Nephron (organoid): ENCODE results near the gene PHF21A.
A peak's percentile ranks its signal among the peaks of the same experiment; 100 is the strongest.

Source experiments
- H3K27ac Mint-ChIP-seq, 3 experiments: 2 replicates each; pipeline ENCODE4 v1.8.0; 2020; ENCODE audit warnings: mixed read lengths in 3 of 3, mild to moderate bottlenecking in 2 of 3, moderate library complexity in 1 of 3
- H3K27me3 Mint-ChIP-seq: 2 replicates; pipeline ENCODE4 v1.8.0; 2021; ENCODE audit warnings: low read depth, mild to moderate bottlenecking, moderate library complexity, mixed read lengths
- H3K36me3 Mint-ChIP-seq: 2 replicates; pipeline ENCODE4 v1.8.0; 2020; ENCODE audit warnings: low read depth, mixed read lengths
- H3K4me1 Mint-ChIP-seq: 2 replicates; pipeline ENCODE4 v1.8.0; 2020; ENCODE audit warnings: mixed read lengths
- H3K4me3 Mint-ChIP-seq, 3 experiments: 2 replicates each; pipeline ENCODE4 v1.8.0; 2020; ENCODE audit warnings: mild to moderate bottlenecking in 3 of 3, mixed read lengths in 3 of 3, moderate library complexity in 2 of 3
- H3K9me3 Mint-ChIP-seq: 2 replicates; pipeline ENCODE4 v1.8.0; 2020; ENCODE audit warnings: mixed read lengths
- TF ChIP-seq, protein P1 (sequence below), 3 experiments: fragments of 200-600 bp; sonication (generic); IDR thresholded peaks; one replicate each; pipeline ENCODE4 v1.5.0; 2021; ENCODE audit warnings: antibody characterized with exemption in 3 of 3; ENCODE audit not compliant: unreplicated experiment in 3 of 3

The PHF21A gene

DNA sequence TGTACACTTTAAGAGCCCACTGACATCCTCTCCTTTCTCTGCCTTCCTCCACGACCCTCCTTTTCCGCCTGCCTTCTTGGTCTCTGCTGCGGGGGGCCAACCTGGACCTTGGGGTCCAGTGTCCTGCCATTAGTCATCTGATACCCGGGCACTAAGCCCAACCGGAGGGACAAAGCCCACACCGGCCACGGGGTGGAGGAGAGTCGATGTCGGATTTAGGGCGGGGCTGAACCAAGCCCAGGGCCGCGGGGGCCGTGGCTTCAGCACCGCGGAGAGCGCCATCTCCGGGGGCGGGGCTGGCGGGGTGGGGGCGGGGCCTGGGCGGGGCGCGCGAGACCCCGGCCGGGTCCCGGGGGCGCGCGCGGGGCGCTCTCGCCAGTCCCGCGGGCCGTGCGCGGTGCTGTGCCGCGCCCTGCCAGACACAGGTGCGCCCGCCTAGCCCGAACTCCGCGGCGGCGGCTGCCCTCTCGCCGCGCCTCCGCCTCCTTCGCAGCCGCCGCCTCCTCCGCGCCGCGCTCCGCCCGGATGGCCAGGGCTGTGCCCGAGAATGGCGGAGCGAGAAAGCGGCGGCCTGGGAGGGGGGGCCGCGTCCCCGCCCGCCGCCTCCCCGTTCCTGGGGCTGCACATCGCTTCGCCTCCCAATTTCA lies 235.9 kb downstream of the PHF21A start, which contains the start of gene MAPK8IP1:
Gene MAPK8IP1 (plus strand): TSS at position 378 of the 647 bp plus-strand sequence. CDS start 170 bp downstream, at position 548.
- H3K4me1 Mint-ChIP-seq, result peaks cover 11% of the 10 kb centered on the region
- H3K27ac Mint-ChIP-seq, result no peak within 1 kb of the TSS
- H3K36me3 Mint-ChIP-seq, result peaks cover 11% of the 10 kb centered on the region
- peak within 1 kb of the TSS; percentile 74 to 77 (median 76) for H3K4me3 Mint-ChIP-seq
- TF ChIP-seq, protein P1, sequence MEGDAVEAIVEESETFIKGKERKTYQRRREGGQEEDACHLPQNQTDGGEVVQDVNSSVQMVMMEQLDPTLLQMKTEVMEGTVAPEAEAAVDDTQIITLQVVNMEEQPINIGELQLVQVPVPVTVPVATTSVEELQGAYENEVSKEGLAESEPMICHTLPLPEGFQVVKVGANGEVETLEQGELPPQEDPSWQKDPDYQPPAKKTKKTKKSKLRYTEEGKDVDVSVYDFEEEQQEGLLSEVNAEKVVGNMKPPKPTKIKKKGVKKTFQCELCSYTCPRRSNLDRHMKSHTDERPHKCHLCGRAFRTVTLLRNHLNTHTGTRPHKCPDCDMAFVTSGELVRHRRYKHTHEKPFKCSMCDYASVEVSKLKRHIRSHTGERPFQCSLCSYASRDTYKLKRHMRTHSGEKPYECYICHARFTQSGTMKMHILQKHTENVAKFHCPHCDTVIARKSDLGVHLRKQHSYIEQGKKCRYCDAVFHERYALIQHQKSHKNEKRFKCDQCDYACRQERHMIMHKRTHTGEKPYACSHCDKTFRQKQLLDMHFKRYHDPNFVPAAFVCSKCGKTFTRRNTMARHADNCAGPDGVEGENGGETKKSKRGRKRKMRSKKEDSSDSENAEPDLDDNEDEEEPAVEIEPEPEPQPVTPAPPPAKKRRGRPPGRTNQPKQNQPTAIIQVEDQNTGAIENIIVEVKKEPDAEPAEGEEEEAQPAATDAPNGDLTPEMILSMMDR (IDR thresholded peaks at IDR 0.05; ENCODE audit: unreplicated experiment in 3 of 3), result no peak
- no peaks in the 10 kb centered on the region for H3K9me3 Mint-ChIP-seq
- peaks cover 33% of the 10 kb centered on the region for H3K27me3 Mint-ChIP-seq

DNA sequence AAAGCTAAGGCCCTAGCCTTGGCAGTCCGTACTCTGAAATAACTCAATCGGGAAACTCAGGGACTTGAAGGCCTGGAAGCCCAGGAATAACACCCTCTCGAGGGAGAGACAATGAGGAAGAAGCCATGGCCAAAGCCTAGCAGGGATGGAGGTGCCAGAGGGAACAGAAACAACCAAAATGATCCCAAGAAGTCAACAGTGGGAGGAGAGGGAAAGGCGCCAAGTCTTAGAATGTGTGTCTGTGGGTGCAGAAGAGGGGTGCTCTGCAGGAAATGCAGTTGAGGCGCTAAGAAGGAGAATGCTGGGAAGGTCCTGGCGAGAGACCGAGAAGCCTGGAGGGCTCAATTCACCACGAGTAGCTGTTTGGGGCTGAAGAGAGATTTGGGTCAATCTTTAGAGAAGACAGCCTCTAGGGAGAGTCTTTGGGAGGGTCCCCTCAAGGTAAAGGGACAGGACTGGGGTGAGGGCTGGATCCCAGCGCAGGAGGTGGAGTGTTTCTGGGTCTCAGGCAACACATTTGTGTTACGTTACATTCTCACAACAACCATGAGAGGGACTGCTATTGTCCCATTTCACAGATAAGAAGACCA lies 236.6 kb downstream of the PHF21A start:
- H3K9me3 Mint-ChIP-seq, result no peaks in the 10 kb centered on the region
- peaks cover 17% of the 10 kb centered on the region for H3K4me1 Mint-ChIP-seq
- peak overlapping the region; percentile 74 to 77 (median 76) for H3K4me3 Mint-ChIP-seq
- peaks cover 18% of the 10 kb centered on the region for H3K36me3 Mint-ChIP-seq
- peaks cover 31% of the 10 kb centered on the region for H3K27me3 Mint-ChIP-seq
- TF ChIP-seq, protein P1 (IDR thresholded peaks at IDR 0.05; ENCODE audit: unreplicated experiment in 3 of 3), result no peak
- H3K27ac Mint-ChIP-seq, result no peak overlapping the region
